Brain microvascular endothelial cell (primary cell): Measurements from ENCODE around the gene APPBP2.

Source experiments
- DNase-seq: peaks from one replicate; pipeline ENCODE4 v3.0.0-alpha.2; 2020
- H3K27ac ChIP-seq: fragments of 250-450 bp; sonication (Bioruptor Pico); 2 replicates; pipeline ENCODE4 v1.5.1; 2020; ENCODE audit warnings: mild to moderate bottlenecking, moderate library complexity
- H3K27me3 ChIP-seq: fragments of 250-450 bp; sonication (Bioruptor Pico); replicated peaks from 2 replicates; pipeline ENCODE4 v1.5.1; 2020; ENCODE audit warnings: mild to moderate bottlenecking
- H3K36me3 ChIP-seq: fragments of 250-450 bp; sonication (Bioruptor Pico); replicated peaks from 2 replicates; pipeline ENCODE4 v1.5.1; 2020; ENCODE audit warnings: mild to moderate bottlenecking
- H3K4me3 ChIP-seq: 2 replicates; pipeline ENCODE4 v1.5.1; 2011; ENCODE audit warnings: low read depth, mild to moderate bottlenecking, control low read depth, low read length, moderate library complexity
- in situ Hi-C: cut with HindIII; loops from 2 replicates; pipeline ENCODE4 v1.10.0; 2017; ENCODE audit warnings: low sequenced_read_pairs, low pct_ligation_motif_present
- TF ChIP-seq, protein P1 (sequence below): IDR thresholded peaks from 2 replicates; pipeline ENCODE4 v1.5.1; 2011; ENCODE audit warnings: low read depth, mild to moderate bottlenecking, moderate library complexity, low read length, control low read depth, inconsistent platforms; ENCODE audit errors: missing control alignments

APPBP2 gene

DNA sequence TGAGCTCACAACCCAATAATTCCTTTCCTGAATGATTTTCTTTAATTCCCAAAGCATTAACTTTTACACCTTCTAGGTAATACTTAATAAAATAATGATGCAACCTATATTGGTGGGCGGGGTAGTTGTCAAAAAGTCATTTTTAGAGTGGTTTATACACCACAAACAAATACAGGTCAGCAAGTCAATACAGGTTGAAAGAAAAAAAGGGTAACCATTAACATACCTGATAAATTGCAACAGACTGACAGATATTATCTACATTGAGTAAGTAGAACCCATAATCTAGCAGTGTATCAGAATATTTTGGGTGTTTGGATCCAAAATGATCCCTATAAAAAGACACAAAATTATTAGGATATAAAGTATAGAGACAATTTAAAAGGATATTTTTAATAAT lies 64.5 kb downstream of the APPBP2 start:
- Histone ChIP-seq H3K27ac (no peak overlapping the region), H3K4me3 (no peak overlapping the region), H3K36me3 (peaks cover 64% of the 10 kb centered on the region), H3K27me3 (no peaks in the 10 kb centered on the region)
- in situ Hi-C loops = no loop called here
- no peak for DNase-seq
- TF ChIP-seq, protein P1, sequence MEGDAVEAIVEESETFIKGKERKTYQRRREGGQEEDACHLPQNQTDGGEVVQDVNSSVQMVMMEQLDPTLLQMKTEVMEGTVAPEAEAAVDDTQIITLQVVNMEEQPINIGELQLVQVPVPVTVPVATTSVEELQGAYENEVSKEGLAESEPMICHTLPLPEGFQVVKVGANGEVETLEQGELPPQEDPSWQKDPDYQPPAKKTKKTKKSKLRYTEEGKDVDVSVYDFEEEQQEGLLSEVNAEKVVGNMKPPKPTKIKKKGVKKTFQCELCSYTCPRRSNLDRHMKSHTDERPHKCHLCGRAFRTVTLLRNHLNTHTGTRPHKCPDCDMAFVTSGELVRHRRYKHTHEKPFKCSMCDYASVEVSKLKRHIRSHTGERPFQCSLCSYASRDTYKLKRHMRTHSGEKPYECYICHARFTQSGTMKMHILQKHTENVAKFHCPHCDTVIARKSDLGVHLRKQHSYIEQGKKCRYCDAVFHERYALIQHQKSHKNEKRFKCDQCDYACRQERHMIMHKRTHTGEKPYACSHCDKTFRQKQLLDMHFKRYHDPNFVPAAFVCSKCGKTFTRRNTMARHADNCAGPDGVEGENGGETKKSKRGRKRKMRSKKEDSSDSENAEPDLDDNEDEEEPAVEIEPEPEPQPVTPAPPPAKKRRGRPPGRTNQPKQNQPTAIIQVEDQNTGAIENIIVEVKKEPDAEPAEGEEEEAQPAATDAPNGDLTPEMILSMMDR = no peak

DNA sequence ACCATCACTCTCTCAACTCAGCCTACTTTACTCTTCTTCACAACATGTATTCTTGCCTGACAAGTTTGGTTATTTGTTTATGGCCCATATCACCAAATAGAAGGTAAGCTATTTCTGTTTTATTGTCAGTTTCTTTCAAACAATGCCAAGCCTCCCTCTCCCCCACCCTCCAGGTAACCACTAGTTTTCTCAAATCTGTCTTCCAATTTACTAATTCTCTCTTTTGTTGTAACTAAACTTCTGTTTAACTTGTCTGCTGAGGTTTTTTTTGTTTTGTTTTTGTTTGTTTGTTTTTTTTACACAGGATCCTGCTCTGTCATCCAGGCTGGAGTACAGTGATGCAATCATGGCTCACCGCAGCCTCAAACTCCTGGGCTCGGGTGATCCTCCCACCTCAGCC lies 68.9 kb downstream of the APPBP2 start:
- no peak overlapping the region for H3K4me3 ChIP-seq
- TF ChIP-seq, protein P1 = no peak
- H3K36me3 ChIP-seq = peaks cover 62% of the 10 kb centered on the region
- H3K27ac ChIP-seq = no peak overlapping the region
- DNase-seq = no peak
- no peaks in the 10 kb centered on the region for H3K27me3 ChIP-seq
- in situ Hi-C loops = no loop called here

DNA sequence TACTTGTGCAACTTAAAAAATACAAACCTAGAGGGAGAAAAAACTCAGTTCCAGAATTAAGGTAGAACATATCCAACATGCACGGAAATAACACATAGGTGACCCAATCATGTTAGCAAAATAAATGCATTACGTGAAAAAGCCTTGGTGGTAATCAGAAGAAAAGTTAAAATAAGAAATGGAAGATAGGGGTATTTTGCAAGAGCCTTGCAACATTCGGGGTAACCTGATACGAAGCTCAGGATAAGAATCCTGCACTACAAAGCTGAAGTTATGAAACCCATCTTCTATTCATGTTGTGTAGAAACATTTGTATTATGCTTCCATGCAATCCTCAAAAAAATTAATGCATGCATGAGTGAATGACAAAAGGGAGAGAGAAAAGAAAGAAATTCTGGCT lies 70.7 kb downstream of the APPBP2 start:
- Histone ChIP-seq H3K4me3 (no peak overlapping the region), H3K27me3 (no peaks in the 10 kb centered on the region), H3K27ac (no peak overlapping the region), H3K36me3 (peaks cover 58% of the 10 kb centered on the region)
- TF ChIP-seq, protein P1 = no peak
- no peak for DNase-seq
- in situ Hi-C loops = no loop called here

DNA sequence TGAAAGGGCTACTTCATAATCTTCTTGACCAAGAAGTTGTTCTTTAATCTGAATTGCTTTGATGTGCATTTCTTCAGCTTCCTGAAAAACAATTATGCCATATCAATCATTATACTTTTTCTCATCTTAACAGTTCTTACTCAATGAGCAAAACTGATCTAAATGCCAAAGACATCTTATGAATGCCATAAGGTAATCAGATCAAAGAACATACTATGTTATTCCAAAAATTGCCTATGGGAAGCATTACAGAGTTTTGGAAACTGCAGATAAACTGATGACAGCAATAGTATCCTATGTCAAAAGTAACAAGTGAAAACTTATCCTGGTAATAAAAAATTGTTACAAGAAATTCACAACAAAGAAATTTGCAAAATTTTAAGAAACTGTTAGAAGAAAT lies 74.1 kb downstream of the APPBP2 start:
- Histone ChIP-seq H3K4me3 (no peak overlapping the region), H3K36me3 (peaks cover 54% of the 10 kb centered on the region), H3K27ac (no peak overlapping the region), H3K27me3 (no peaks in the 10 kb centered on the region)
- DNase-seq = no peak
- TF ChIP-seq, protein P1 = no peak
- in situ Hi-C loops = no loop called here

DNA sequence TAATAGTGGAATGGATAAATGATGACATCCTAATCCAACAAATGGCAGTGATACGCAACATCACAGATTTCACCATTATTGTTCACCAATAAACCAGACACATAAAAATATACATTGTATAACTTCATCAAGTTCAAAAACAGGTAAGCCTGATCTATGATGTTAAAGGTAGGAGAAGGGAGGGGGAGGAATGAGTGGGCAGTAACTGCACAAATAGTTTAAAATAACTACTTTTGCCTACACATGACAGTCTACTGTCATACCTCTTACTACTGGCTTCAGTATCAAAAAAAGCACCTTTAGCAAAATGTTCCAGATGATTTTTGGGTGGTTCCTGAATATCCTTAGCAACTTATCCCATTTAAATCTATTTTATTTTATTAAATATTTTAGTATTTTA lies 75.0 kb downstream of the APPBP2 start:
- peaks cover 54% of the 10 kb centered on the region for H3K36me3 ChIP-seq
- TF ChIP-seq, protein P1 = no peak
- no peak overlapping the region for H3K4me3 ChIP-seq
- H3K27me3 ChIP-seq = no peaks in the 10 kb centered on the region
- in situ Hi-C loops = no loop called here
- no peak for DNase-seq
- no peak overlapping the region for H3K27ac ChIP-seq

DNA sequence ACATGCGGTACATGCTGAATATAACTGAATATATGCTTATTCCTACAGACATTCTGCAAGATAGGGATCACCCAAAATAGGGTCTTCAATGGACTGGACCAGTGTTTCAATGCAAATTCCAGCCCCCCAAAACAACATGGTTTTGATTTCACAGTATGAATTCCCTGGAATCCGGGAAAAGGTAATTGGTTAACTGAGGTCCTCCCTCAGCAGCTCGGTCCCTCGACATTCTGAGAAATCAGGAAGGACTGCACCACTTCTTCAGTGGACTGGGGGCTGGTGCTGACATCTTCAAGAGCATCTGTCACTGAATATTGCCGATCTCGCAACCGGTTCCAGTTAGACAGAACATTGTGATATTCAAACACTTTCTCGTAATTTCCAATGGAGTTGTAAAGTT lies 78.7 kb downstream of the APPBP2 start:
- Histone ChIP-seq H3K4me3 (no peak overlapping the region), H3K27me3 (no peaks in the 10 kb centered on the region), H3K27ac (no peak overlapping the region), H3K36me3 (peaks cover 28% of the 10 kb centered on the region)
- DNase-seq = no peak
- TF ChIP-seq, protein P1 = no peak
- in situ Hi-C loops = no loop called here
